HUES64 (cell line): ENCODE results near the gene BRD9.

Experiments
- H3K27ac ChIP-seq: 2 replicates; pipeline ENCODE4 v1.7.0; 2013; ENCODE audit warnings: low read depth, low read length, inconsistent platforms
- H3K27me3 ChIP-seq: 2 replicates; pipeline ENCODE4 v1.6.1; 2013; ENCODE audit warnings: mild to moderate bottlenecking, low read length; ENCODE audit not compliant: insufficient read depth
- H3K36me3 ChIP-seq: 2 replicates; pipeline ENCODE4 v1.6.1; 2013; ENCODE audit warnings: mild to moderate bottlenecking, low read length; ENCODE audit not compliant: insufficient read depth
- H3K4me1 ChIP-seq: 2 replicates; pipeline ENCODE4 v1.6.1; 2013; ENCODE audit warnings: mild to moderate bottlenecking, low read length, moderate library complexity; ENCODE audit not compliant: insufficient read depth
- H3K4me3 ChIP-seq: 2 replicates; pipeline ENCODE4 v1.5.1; 2013; ENCODE audit warnings: mild to moderate bottlenecking, low read length, moderate library complexity
- H3K9ac ChIP-seq: 2 replicates; pipeline ENCODE4 v1.6.1; 2013; ENCODE audit warnings: mild to moderate bottlenecking, low read depth, low read length
- H3K9me3 ChIP-seq: 2 replicates; pipeline ENCODE4 v1.6.1; 2013; ENCODE audit warnings: low read depth, low read length; ENCODE audit not compliant: insufficient read depth
- WGBS: fragments of 150-250, 120-280 bp; methylation state at CpG from one replicate; pipeline ENCODE4 v1.1.7; 2013; ENCODE audit warnings: missing lambda C conversion rate; 5-methylcytosine and 5-hydroxymethylcytosine counted together

The BRD9 gene

GRCh38 chr5:872301-872700, 20.3 kb downstream of the BRD9 start:
- Histone ChIP-seq H3K4me1 (no peaks in the 10 kb centered on the region), H3K9me3 (no peaks in the 10 kb centered on the region), H3K4me3 (no peak overlapping the region), H3K36me3 (peaks cover 97% of the 10 kb centered on the region), H3K27me3 (no peaks in the 10 kb centered on the region), H3K27ac (no peak overlapping the region), H3K9ac (no peak overlapping the region)
- 92% methylated on average over 10 of the region's 10 CpGs for WGBS

- 95% methylated on average over 29 of the region's 29 CpGs for WGBS
- Histone ChIP-seq H3K27me3 (no peaks in the 10 kb centered on the region), H3K9me3 (no peaks in the 10 kb centered on the region), H3K36me3 (peaks cover 97% of the 10 kb centered on the region), H3K4me3 (no peak overlapping the region), H3K27ac (no peak overlapping the region), H3K4me1 (no peaks in the 10 kb centered on the region), H3K9ac (no peak overlapping the region)
These were observed 20.9 kb downstream of the BRD9 start for GRCh38 chr5:871596-872298.

- H3K4me1 ChIP-seq = no peaks in the 10 kb centered on the region
- WGBS = 94% methylated on average over 5 of the region's 5 CpGs
- H3K4me3 ChIP-seq = no peak overlapping the region
- no peaks in the 10 kb centered on the region for H3K9me3 ChIP-seq
- peaks cover 97% of the 10 kb centered on the region for H3K36me3 ChIP-seq
- H3K9ac ChIP-seq = no peak overlapping the region
- H3K27ac ChIP-seq = no peak overlapping the region
- H3K27me3 ChIP-seq = no peaks in the 10 kb centered on the region
These were observed 21.6 kb downstream of the BRD9 start for GRCh38 chr5:870956-871355.

GRCh38 chr5:868428-869135, 24.0 kb downstream of the BRD9 start:
- Histone ChIP-seq H3K27me3 (no peaks in the 10 kb centered on the region), H3K4me3 (no peak overlapping the region), H3K27ac (no peak overlapping the region), H3K4me1 (no peaks in the 10 kb centered on the region), H3K9me3 (no peaks in the 10 kb centered on the region), H3K9ac (no peak overlapping the region), H3K36me3 (peaks cover 98% of the 10 kb centered on the region)
- 95% methylated on average over 16 of the region's 16 CpGs for WGBS

GRCh38 chr5:867300-867870, 25.2 kb downstream of the BRD9 start:
- H3K36me3 ChIP-seq = peaks cover 100% of the 10 kb centered on the region
- WGBS = 95% methylated on average over 6 of the region's 6 CpGs

GRCh38 chr5:865771-866170, 26.8 kb downstream of the BRD9 start:
- Histone ChIP-seq H3K9me3 (no peaks in the 10 kb centered on the region), H3K9ac (no peak overlapping the region), H3K27me3 (no peaks in the 10 kb centered on the region), H3K4me3 (no peak overlapping the region), H3K36me3 (peaks cover 84% of the 10 kb centered on the region), H3K4me1 (no peaks in the 10 kb centered on the region), H3K27ac (no peak overlapping the region)
- 97% methylated on average over 10 of the region's 10 CpGs for WGBS

More at GRCh38 chr5:867300-867870, 25.2 kb downstream of the BRD9 start:
- Histone ChIP-seq H3K4me1 (no peaks in the 10 kb centered on the region), H3K27me3 (no peaks in the 10 kb centered on the region), H3K9me3 (no peaks in the 10 kb centered on the region), H3K27ac (no peak overlapping the region), H3K4me3 (no peak overlapping the region), H3K9ac (no peak overlapping the region)

- Histone ChIP-seq H3K9ac (no peak overlapping the region), H3K9me3 (no peaks in the 10 kb centered on the region), H3K27ac (no peak overlapping the region), H3K36me3 (peaks cover 78% of the 10 kb centered on the region), H3K4me3 (no peak overlapping the region), H3K4me1 (no peaks in the 10 kb centered on the region), H3K27me3 (no peaks in the 10 kb centered on the region)
- 98% methylated on average over 24 of the region's 24 CpGs for WGBS
These were observed 27.5 kb downstream of the BRD9 start for GRCh38 chr5:865168-865521.

- Histone ChIP-seq H3K4me1 (no peaks in the 10 kb centered on the region), H3K27ac (no peak overlapping the region), H3K27me3 (no peaks in the 10 kb centered on the region), H3K9me3 (no peaks in the 10 kb centered on the region), H3K36me3 (peaks cover 72% of the 10 kb centered on the region), H3K4me3 (no peak overlapping the region), H3K9ac (no peak overlapping the region)
- WGBS = 95% methylated on average over 15 of the region's 15 CpGs
These were observed 28.0 kb downstream of the BRD9 start for GRCh38 chr5:864492-865167.

- H3K9ac ChIP-seq = no peak overlapping the region
- no peak overlapping the region for H3K4me3 ChIP-seq
- peaks cover 59% of the 10 kb centered on the region for H3K36me3 ChIP-seq
- no peaks in the 10 kb centered on the region for H3K9me3 ChIP-seq
- no peak overlapping the region for H3K27ac ChIP-seq
- no peaks in the 10 kb centered on the region for H3K4me1 ChIP-seq
- 94% methylated on average over 16 of the region's 16 CpGs for WGBS
- no peaks in the 10 kb centered on the region for H3K27me3 ChIP-seq
These were observed 29.3 kb downstream of the BRD9 start for GRCh38 chr5:863244-863805.

GRCh38 chr5:862367-863243, 30.0 kb downstream of the BRD9 start:
- Histone ChIP-seq H3K9ac (no peak overlapping the region), H3K27me3 (no peaks in the 10 kb centered on the region), H3K4me1 (no peaks in the 10 kb centered on the region), H3K36me3 (peaks cover 52% of the 10 kb centered on the region), H3K9me3 (no peaks in the 10 kb centered on the region), H3K27ac (no peak overlapping the region), H3K4me3 (no peak overlapping the region)
- WGBS = 95% methylated on average over 25 of the region's 25 CpGs
